OCI-LY7 (cell line): ENCODE measurements around the gene APOE. TPM values are rescaled to one million over a fixed set of nuclear protein-coding genes. Genes with fewer than 3 reads are reported as not detected.

Experiments
- BruUV-seq: library from RNA; stranded (reverse); fragments of 400-500 nt; replicated peaks from 2 replicates; lab custom pipeline; 2021; lab: Mats Ljungman, UMichigan
- CTCF ChIA-PET: fragments of 300-600 bp; sonication (Branson Sonifier 250); formaldehyde crosslinking; loops from one replicate; lab custom pipeline; 2022; ENCODE audit warnings: antibody characterized with exemption; ENCODE audit not compliant: unreplicated experiment; lab: Charles Lee
- POLR2A ChIA-PET: fragments of 300-600 bp; sonication (Branson Sonifier 250); formaldehyde crosslinking; loops from one replicate; lab custom pipeline; 2022; ENCODE audit warnings: antibody characterized with exemption; lab: Charles Lee
- DNase-seq: peaks from one replicate; pipeline ENCODE4 v3.0.0-alpha.2; 2015; ENCODE audit warnings: low spot score
- H2AFZ ChIP-seq: fragments of 200-600 bp; sonication (generic), shearing (Covaris generic); 2 replicates; pipeline ENCODE4 v1.6.1; 2014; ENCODE audit warnings: mild to moderate bottlenecking, antibody characterized with exemption, low read length, moderate library complexity
- H3K27ac ChIP-seq: fragments of 200-600 bp; sonication (generic); 2 replicates; pipeline ENCODE4 v1.5.1; 2014; ENCODE audit warnings: mixed run types, low read depth, mild to moderate bottlenecking, moderate library complexity, low read length, inconsistent platforms; ENCODE audit not compliant: poor library complexity, severe bottlenecking
- H3K36me3 ChIP-seq: fragments of 200-600 bp; sonication (generic); 2 replicates; pipeline ENCODE4 v1.6.1; 2014; ENCODE audit warnings: mild to moderate bottlenecking, antibody characterized with exemption, low read length, moderate library complexity, mixed read lengths; ENCODE audit not compliant: insufficient read depth
- H3K4me1 ChIP-seq: fragments of 200-600 bp; sonication (generic); 2 replicates; pipeline ENCODE4 v1.5.1; 2014; ENCODE audit warnings: mild to moderate bottlenecking, low read length; ENCODE audit not compliant: insufficient read depth, poor library complexity, severe bottlenecking
- H3K4me2 ChIP-seq: fragments of 200-600 bp; sonication (generic); 2 replicates; pipeline ENCODE4 v1.6.1; 2014; ENCODE audit warnings: mild to moderate bottlenecking, low read length
- H3K4me3 ChIP-seq: fragments of 200-600 bp; sonication (generic); 2 replicates; pipeline ENCODE4 v1.5.1; 2014; ENCODE audit warnings: mild to moderate bottlenecking, low read depth, low read length; ENCODE audit not compliant: poor library complexity, severe bottlenecking
- H3K79me2 ChIP-seq: fragments of 200-600 bp; sonication (generic); 2 replicates; pipeline ENCODE4 v1.6.1; 2016; ENCODE audit warnings: low read depth, mild to moderate bottlenecking, low read length, moderate library complexity, mixed read lengths; ENCODE audit not compliant: insufficient read depth
- H3K9me2 ChIP-seq: fragments of 200-600 bp; sonication (generic); 2 replicates; pipeline ENCODE4 v1.6.1; 2016; ENCODE audit warnings: mild to moderate bottlenecking, low read length, mixed read lengths; ENCODE audit not compliant: insufficient read depth
- H3K9me3 ChIP-seq: fragments of 200-600 bp; sonication (generic); 2 replicates; pipeline ENCODE4 v1.6.1; 2014; ENCODE audit warnings: mild to moderate bottlenecking, mixed run types, low read length, mixed read lengths
- H4K20me1 ChIP-seq: fragments of 200-600 bp; sonication (generic); 2 replicates; pipeline ENCODE4 v1.6.1; 2014; ENCODE audit warnings: mild to moderate bottlenecking, antibody characterized with exemption, low read length, moderate library complexity, mixed read lengths; ENCODE audit not compliant: insufficient read depth
- EZH2phosphoT487 ChIP-seq: fragments of 200-600 bp; sonication (generic); IDR thresholded peaks from 2 replicates; pipeline ENCODE4 v1.6.1; 2018; ENCODE audit warnings: low read depth, borderline replicate concordance, mild to moderate bottlenecking, mixed run types, antibody characterized with exemption, low read length, moderate library complexity, mixed read lengths
- intact Hi-C: fragments of 100-400 bp; cut with micrococcal nuclease; formaldehyde crosslinking; loops from one replicate; pipeline ENCODE4 v1.10.0; 2022; ENCODE audit not compliant: unreplicated experiment
- total RNA-seq, 2 experiments: library from RNA; depleted of rRNA in 1 of 2; stranded (reverse); fragments of >200 nt in 1 of 2; shearing (Covaris generic) in 1 of 2; gene quantifications; 2 replicates each; pipeline ENCODE4 v1.2.3, GENCODE V29; 2014 to 2022
- TF ChIP-seq, protein P1 (sequence below): fragments of 200-600 bp; sonication (generic); conservative IDR thresholded peaks from 2 replicates; pipeline ENCODE4 v1.5.1; 2014; ENCODE audit warnings: mild to moderate bottlenecking, antibody characterized with exemption, low read length, moderate library complexity, mixed read lengths

Gene APOE
- total RNA-seq, 2 experiments from 2014 or later = 1.8 to 2.1 TPM

GRCh38 chr19:44878120-44878865 lies 27.3 kb upstream of the APOE start:
- BruUV-seq = no TSS peak
- intact Hi-C loops = no loop called here
- TF ChIP-seq EZH2phosphoT487 = no peak
- TF ChIP-seq, protein P1, sequence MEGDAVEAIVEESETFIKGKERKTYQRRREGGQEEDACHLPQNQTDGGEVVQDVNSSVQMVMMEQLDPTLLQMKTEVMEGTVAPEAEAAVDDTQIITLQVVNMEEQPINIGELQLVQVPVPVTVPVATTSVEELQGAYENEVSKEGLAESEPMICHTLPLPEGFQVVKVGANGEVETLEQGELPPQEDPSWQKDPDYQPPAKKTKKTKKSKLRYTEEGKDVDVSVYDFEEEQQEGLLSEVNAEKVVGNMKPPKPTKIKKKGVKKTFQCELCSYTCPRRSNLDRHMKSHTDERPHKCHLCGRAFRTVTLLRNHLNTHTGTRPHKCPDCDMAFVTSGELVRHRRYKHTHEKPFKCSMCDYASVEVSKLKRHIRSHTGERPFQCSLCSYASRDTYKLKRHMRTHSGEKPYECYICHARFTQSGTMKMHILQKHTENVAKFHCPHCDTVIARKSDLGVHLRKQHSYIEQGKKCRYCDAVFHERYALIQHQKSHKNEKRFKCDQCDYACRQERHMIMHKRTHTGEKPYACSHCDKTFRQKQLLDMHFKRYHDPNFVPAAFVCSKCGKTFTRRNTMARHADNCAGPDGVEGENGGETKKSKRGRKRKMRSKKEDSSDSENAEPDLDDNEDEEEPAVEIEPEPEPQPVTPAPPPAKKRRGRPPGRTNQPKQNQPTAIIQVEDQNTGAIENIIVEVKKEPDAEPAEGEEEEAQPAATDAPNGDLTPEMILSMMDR = no peak
- Histone ChIP-seq H3K27ac (no peak overlapping the region), H3K36me3 (no peaks in the 10 kb centered on the region), H3K4me1 (peaks cover 10% of the 10 kb centered on the region), H4K20me1 (no peaks in the 10 kb centered on the region), H3K4me3 (no peak overlapping the region), H3K9me3 (no peaks in the 10 kb centered on the region), H3K4me2 (no peak overlapping the region), H3K79me2 (no peaks in the 10 kb centered on the region), H2AFZ (no peak overlapping the region), H3K9me2 (no peaks in the 10 kb centered on the region)
- ChIA-PET POLR2A (no interaction called here), CTCF (no interaction called here)
- DNase-seq = no peak

DNA sequence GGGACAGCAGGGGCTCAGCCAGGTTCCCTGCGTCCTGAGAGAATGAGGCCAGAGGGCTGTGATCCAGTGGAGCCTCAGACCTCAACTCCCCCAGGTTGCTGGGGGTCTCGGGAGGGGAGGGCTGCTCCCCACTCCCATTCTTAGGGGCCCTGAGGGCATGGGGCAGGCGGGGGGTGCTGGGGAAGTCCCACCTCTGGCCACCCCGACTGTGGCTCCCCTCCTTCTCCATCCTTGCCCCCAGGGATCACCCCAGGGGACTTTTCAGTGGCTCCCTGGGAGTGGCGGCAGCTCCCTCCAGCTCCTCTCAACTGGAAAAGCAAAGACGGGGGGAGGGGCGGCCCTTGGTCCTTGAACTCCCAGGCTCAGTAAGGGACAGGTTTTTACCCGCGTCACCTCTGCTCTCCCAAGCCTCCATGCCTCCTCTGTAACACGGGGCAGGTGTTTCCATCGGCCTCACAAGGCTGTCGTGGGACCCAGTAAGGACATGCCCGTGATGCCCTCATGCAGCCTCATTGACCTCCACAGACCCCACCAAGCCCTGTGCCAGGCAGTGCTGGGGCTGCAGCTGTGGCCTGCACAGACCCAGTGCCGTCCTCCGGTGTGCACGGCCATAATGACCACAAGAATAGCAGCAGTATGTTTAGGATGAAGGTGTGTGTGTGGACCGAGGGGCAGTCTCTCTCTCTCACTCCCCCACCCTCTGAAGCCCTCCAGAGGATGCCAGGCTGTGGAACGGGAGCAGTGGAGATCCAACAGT lies 26.1 kb upstream of the APOE start:
- CTCF ChIA-PET = no interaction called here
- Histone ChIP-seq H3K4me2 (no peak overlapping the region), H3K4me1 (peaks cover 10% of the 10 kb centered on the region), H3K9me2 (no peaks in the 10 kb centered on the region), H3K9me3 (no peaks in the 10 kb centered on the region), H4K20me1 (no peaks in the 10 kb centered on the region), H2AFZ (no peak overlapping the region), H3K4me3 (no peak overlapping the region), H3K79me2 (no peaks in the 10 kb centered on the region), H3K27ac (no peak overlapping the region), H3K36me3 (no peaks in the 10 kb centered on the region)
- no peak for DNase-seq
- intact Hi-C loops = no loop called here
- no TSS peak for BruUV-seq
- TF ChIP-seq, protein P1 = no peak
- no peak for TF ChIP-seq EZH2phosphoT487
- POLR2A ChIA-PET = no interaction called here
